ENCODE data around the gene ZNF20. TPM values are rescaled to one million over a fixed set of nuclear protein-coding genes. Genes with fewer than 3 reads are reported as not detected.
A peak's percentile ranks its signal among the peaks of the same experiment; 100 is the strongest.

The ZNF20 gene
- total and polyA plus RNA-seq, 10 of the 15 experiments (the other 5 are each of a cell fraction or from before 2014, with no cell fraction given) = 2.0 to 5.1 (median 2.6) TPM

DNA sequence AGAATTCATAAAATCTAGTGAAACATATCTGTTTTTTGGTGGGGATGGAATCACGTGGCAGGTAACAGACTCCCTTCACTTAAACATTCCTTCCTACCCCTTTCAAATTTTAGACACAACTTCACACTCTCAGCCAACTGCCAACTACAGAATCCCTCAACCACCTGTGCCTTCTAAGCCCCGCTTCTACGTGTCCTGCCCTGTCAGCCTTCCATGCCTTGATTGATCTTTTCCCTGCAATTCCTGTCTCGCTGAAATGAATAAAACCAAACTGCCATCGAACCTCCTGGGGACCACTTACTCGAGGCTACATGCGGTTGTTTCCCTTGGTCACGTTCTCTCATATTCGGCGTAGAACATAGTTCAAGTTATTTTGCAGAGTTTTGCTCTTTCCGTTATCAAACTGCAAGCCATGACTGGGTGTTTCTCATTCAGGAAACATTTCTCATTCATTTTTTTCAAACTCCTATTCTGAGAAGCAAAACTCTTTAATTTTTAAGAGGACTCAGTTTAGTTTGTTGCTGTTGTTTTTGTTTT, 15.2 kb upstream of the ZNF20 start:
- FAIRE-seq (peak; percentile 38), ATAC-seq (no peak), DNase-seq (ENCODE audit: low read depth, low spot score) (no peak)
- Histone ChIP-seq H3K27me3 (replicated peaks in 1 of 2; ENCODE audit: control insufficient read depth in 2 of 2, insufficient read depth in 2 of 2, low read length in 1 of 2) (no peaks in the 10 kb centered on the region), H3K4me3 (peak overlapping the region; percentile 95), H3K4me2 (ENCODE audit: control insufficient read depth, insufficient read depth) (peak overlapping the region; percentile 87), H2AFZ (ENCODE audit: control insufficient read depth, low read depth, low read length) (no peak overlapping the region; the same call in 1 of the 2 replicates), H3K79me2 (ENCODE audit: control insufficient read depth, insufficient read depth, low read length) (peaks cover 13% of the 10 kb centered on the region), H3K36me3 (ENCODE audit: control insufficient read depth in 2 of 2, insufficient read depth in 2 of 2, low read length in 1 of 2) (no peaks in the 10 kb centered on the region; a peak in 1 of 4 replicates), H4K20me1 (ENCODE audit: control insufficient read depth, insufficient read depth) (no peaks in the 10 kb centered on the region), H3K27ac (ENCODE audit: control insufficient read depth, insufficient read depth) (no peak overlapping the region), H3K9ac (ENCODE audit: control insufficient read depth, insufficient read depth, low read length) (peak overlapping the region; percentile 91), H3K9me3 (replicated peaks; ENCODE audit: control insufficient read depth, insufficient read depth, low read length) (peaks cover 7% of the 10 kb centered on the region; the same call in 2 of the 3 replicates), H3K4me1 (ENCODE audit: control insufficient read depth, insufficient read depth, low read length) (no peaks in the 10 kb centered on the region)
- SMC1A ChIA-PET (ENCODE audit: uncharacterized antibody, unreplicated experiment) = no interaction called here
- in situ Hi-C loops (cut with MboI) (no loop called here), intact Hi-C loops (cut with micrococcal nuclease; ENCODE audit: unreplicated experiment) (no loop called here)
- POLR2A ChIA-PET = no interaction called here
- CTCF ChIA-PET = interaction anchor here (1.6 kb wide), 1 partner anchor 15 kb away, joined by 5 read pairs; the partner anchor contains the start of gene ZNF20
- TF ChIP-seq FOXK2 (IDR thresholded peaks at IDR 0.05) = no peak
- TF ChIP-seq CHD2 (IDR thresholded peaks at IDR 0.05; ENCODE audit: borderline replicate concordance, low read depth, low read length) = no peak
- TF ChIP-seq MYC (IDR thresholded peaks at IDR 0.05; ENCODE audit: insufficient read depth, insufficient read length, insufficient replicate concordance, low read length, severe bottlenecking) = no peak
- no peak for TF ChIP-seq RB1 (IDR thresholded peaks at IDR 0.05; ENCODE audit: borderline replicate concordance)
- no peak for TF ChIP-seq CHD1 (IDR thresholded peaks at IDR 0.05; ENCODE audit: low read depth, low read length)
- TF ChIP-seq BRCA1 (IDR thresholded peaks at IDR 0.05; ENCODE audit: low read depth, low read length) = no peak
- RAD21 ChIA-PET (ENCODE audit: unreplicated experiment) = interaction anchor here (1.2 to 1.6 kb wide), 3 partner anchors 96 to 232 kb away, joined by 4 to 5 read pairs (median 4); partner anchors contain the start of gene ZNF563
- 17% methylated on average over 11 of the region's 11 CpGs for WGBS (ENCODE audit: insufficient coverage, insufficient replicate concordance, low lambda C conversion rate, missing lambda C conversion rate)
- BruUV-seq (replicated peaks) = TSS peak; percentile 78

DNA sequence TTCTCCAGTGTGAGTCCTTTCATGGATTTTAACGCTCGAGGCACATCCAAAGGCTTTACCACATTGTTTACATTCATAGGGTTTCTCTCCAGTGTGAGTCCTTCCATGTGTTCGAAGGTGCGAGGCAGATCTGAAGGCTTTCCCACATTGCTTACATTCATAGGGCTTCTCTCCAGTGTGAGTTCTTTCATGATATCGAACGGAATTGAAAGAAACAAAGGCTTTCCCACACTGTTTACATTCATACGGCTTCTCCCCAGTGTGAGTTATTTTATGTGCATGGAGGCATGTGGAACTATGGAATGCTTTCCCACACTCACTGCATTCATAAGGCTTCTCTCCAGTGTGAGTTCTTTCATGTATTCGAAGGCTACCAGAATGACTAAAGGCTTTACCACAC, 5.2 kb upstream of the ZNF20 start:
- intact Hi-C loops (cut with micrococcal nuclease; ENCODE audit: unreplicated experiment) (no loop called here), in situ Hi-C loops (cut with MboI) (no loop called here)
- POLR2A ChIA-PET = no interaction called here
- H3K4me2 ChIP-seq (ENCODE audit: control insufficient read depth, insufficient read depth) = no peak overlapping the region
- no peak for DNase-seq (ENCODE audit: low read depth, low spot score)
- CTCF ChIA-PET = interaction anchor here (1.0 to 1.3 kb wide), 2 partner anchors 54 to 222 kb away, joined by 4 to 5 read pairs; no protein-coding TSS in a partner anchor
- no peaks in the 10 kb centered on the region for H3K27me3 ChIP-seq (replicated peaks in 1 of 2; ENCODE audit: control insufficient read depth in 2 of 2, insufficient read depth in 2 of 2, low read length in 1 of 2)
- FAIRE-seq = no peak
- peaks cover 1 to 21% of the 10 kb centered on the region in 2 experiments for H3K36me3 ChIP-seq (ENCODE audit: control insufficient read depth in 2 of 2, insufficient read depth in 2 of 2, low read length in 1 of 2)
- H3K4me1 ChIP-seq (ENCODE audit: control insufficient read depth, insufficient read depth, low read length) = peaks cover 3% of the 10 kb centered on the region
- TSS peak; percentile 40 for BruUV-seq (replicated peaks)
- no peak overlapping the region for H3K9ac ChIP-seq (ENCODE audit: control insufficient read depth, insufficient read depth, low read length)
- no peak overlapping the region for H3K4me3 ChIP-seq
- H3K79me2 ChIP-seq (ENCODE audit: control insufficient read depth, insufficient read depth, low read length) = no peaks in the 10 kb centered on the region
- RAD21 ChIA-PET (ENCODE audit: unreplicated experiment) = no interaction called here
- no peak overlapping the region for H3K27ac ChIP-seq (ENCODE audit: control insufficient read depth, insufficient read depth)
- SMC1A ChIA-PET (ENCODE audit: uncharacterized antibody, unreplicated experiment) = no interaction called here
- 96% methylated on average over 8 of the region's 8 CpGs for WGBS (ENCODE audit: insufficient coverage, insufficient replicate concordance, low lambda C conversion rate, missing lambda C conversion rate)
- no peak overlapping the region for H2AFZ ChIP-seq (ENCODE audit: control insufficient read depth, low read depth, low read length)
- peaks cover 14% of the 10 kb centered on the region for H3K9me3 ChIP-seq (replicated peaks; ENCODE audit: control insufficient read depth, insufficient read depth, low read length)
- H4K20me1 ChIP-seq (ENCODE audit: control insufficient read depth, insufficient read depth) = no peaks in the 10 kb centered on the region
- ATAC-seq = no peak
- TF ChIP-seq, protein P1, sequence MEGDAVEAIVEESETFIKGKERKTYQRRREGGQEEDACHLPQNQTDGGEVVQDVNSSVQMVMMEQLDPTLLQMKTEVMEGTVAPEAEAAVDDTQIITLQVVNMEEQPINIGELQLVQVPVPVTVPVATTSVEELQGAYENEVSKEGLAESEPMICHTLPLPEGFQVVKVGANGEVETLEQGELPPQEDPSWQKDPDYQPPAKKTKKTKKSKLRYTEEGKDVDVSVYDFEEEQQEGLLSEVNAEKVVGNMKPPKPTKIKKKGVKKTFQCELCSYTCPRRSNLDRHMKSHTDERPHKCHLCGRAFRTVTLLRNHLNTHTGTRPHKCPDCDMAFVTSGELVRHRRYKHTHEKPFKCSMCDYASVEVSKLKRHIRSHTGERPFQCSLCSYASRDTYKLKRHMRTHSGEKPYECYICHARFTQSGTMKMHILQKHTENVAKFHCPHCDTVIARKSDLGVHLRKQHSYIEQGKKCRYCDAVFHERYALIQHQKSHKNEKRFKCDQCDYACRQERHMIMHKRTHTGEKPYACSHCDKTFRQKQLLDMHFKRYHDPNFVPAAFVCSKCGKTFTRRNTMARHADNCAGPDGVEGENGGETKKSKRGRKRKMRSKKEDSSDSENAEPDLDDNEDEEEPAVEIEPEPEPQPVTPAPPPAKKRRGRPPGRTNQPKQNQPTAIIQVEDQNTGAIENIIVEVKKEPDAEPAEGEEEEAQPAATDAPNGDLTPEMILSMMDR (IDR thresholded peaks at IDR 0.05 in 2 of 3, conservative IDR thresholded peaks at IDR 0.05 in 1 of 3; ENCODE audit: control insufficient read depth in 2 of 3, extremely low read depth in 1 of 3, insufficient read depth in 1 of 3, low read depth in 3 of 3, low read length in 3 of 3) = no peak
- no peak for TF ChIP-seq SMARCA5 (IDR thresholded peaks at IDR 0.05)
- TF ChIP-seq, protein P2, sequence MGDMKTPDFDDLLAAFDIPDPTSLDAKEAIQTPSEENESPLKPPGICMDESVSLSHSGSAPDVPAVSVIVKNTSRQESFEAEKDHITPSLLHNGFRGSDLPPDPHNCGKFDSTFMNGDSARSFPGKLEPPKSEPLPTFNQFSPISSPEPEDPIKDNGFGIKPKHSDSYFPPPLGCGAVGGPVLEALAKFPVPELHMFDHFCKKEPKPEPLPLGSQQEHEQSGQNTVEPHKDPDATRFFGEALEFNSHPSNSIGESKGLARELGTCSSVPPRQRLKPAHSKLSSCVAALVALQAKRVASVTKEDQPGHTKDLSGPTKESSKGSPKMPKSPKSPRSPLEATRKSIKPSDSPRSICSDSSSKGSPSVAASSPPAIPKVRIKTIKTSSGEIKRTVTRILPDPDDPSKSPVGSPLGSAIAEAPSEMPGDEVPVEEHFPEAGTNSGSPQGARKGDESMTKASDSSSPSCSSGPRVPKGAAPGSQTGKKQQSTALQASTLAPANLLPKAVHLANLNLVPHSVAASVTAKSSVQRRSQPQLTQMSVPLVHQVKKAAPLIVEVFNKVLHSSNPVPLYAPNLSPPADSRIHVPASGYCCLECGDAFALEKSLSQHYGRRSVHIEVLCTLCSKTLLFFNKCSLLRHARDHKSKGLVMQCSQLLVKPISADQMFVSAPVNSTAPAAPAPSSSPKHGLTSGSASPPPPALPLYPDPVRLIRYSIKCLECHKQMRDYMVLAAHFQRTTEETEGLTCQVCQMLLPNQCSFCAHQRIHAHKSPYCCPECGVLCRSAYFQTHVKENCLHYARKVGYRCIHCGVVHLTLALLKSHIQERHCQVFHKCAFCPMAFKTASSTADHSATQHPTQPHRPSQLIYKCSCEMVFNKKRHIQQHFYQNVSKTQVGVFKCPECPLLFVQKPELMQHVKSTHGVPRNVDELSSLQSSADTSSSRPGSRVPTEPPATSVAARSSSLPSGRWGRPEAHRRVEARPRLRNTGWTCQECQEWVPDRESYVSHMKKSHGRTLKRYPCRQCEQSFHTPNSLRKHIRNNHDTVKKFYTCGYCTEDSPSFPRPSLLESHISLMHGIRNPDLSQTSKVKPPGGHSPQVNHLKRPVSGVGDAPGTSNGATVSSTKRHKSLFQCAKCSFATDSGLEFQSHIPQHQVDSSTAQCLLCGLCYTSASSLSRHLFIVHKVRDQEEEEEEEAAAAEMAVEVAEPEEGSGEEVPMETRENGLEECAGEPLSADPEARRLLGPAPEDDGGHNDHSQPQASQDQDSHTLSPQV (IDR thresholded peaks at IDR 0.05) = no peak

Data from GM12878 (cell line).